Left lobe of liver (tissue), 2 donors: ENCODE data around the gene P4HA2. TPM values are rescaled to one million over a fixed set of nuclear protein-coding genes. Genes with fewer than 3 reads are reported as not detected.

Experiments used
- ATAC-seq: fragments of 200-7000 bp; cut with Tn5 transposase; one replicate; pipeline ENCODE4 v1.9.1; 2020; ENCODE audit warnings: mild to moderate bottlenecking, moderate library complexity
- DNase-seq: peaks from one replicate; pipeline ENCODE4 v3.0.0-alpha.2; 2020; ENCODE audit warnings: low spot score
- total RNA-seq: library from RNA; stranded (reverse); gene quantifications from one replicate; pipeline ENCODE4 v1.2.1, GENCODE V29; 2021
- donor health status: DM: no; HTN: no; CAD: no; lungs with moderate emphysema.
- donor health status: DM: no; HTN: yes; CAD: no.

The P4HA2 gene
- total RNA-seq, 1 donor from 2014 or later: 13.8 TPM

GRCh38 chr5:132265336-132266030, 37.8 kb upstream of the P4HA2 start:
- peak; percentile 31 for DNase-seq
- ATAC-seq: no peak

- ATAC-seq: no peak
- DNase-seq: peak; percentile 24
These were observed 37.1 kb upstream of the P4HA2 start for GRCh38 chr5:132264546-132265335.

DNA sequence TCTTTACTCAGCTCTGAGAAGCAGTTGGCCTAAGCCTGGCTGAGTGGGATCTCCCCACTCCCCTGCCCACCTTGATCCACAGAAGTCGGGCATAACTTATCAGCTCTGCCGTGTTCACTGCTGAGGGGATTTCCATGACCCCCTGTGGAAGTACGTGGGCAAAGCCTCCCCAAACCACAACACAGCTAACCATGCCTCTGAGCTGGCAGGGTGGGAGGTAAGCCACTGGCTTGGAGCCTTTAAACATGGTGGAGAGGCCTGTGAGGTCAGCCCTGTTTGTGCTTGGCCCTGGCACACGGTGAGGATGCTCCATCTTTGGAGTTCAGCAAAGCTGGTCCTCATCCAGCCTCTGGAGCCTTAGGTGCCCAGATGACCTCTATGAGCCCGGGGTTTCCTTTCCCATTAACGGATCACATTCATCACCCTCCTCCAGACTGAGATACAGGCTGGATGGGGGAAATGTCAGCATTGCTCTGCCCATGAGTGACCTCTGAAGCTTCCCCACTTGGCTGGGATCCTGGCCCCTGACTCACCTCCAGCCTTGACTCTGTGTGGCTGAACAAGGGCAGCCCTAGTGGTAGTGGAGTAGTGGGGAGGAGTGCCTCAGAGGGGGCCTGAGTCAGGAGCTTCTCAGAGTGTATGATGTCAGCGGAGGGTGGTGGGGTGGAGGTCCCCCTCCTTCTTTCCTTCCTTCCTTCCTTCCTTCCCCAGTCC, 36.1 kb upstream of the P4HA2 start:
- DNase-seq (peak; percentile 37), ATAC-seq (no peak)

GRCh38 chr5:132262882-132263547, 35.4 kb upstream of the P4HA2 start:
- DNase-seq (peak; percentile 19), ATAC-seq (no peak)

DNA sequence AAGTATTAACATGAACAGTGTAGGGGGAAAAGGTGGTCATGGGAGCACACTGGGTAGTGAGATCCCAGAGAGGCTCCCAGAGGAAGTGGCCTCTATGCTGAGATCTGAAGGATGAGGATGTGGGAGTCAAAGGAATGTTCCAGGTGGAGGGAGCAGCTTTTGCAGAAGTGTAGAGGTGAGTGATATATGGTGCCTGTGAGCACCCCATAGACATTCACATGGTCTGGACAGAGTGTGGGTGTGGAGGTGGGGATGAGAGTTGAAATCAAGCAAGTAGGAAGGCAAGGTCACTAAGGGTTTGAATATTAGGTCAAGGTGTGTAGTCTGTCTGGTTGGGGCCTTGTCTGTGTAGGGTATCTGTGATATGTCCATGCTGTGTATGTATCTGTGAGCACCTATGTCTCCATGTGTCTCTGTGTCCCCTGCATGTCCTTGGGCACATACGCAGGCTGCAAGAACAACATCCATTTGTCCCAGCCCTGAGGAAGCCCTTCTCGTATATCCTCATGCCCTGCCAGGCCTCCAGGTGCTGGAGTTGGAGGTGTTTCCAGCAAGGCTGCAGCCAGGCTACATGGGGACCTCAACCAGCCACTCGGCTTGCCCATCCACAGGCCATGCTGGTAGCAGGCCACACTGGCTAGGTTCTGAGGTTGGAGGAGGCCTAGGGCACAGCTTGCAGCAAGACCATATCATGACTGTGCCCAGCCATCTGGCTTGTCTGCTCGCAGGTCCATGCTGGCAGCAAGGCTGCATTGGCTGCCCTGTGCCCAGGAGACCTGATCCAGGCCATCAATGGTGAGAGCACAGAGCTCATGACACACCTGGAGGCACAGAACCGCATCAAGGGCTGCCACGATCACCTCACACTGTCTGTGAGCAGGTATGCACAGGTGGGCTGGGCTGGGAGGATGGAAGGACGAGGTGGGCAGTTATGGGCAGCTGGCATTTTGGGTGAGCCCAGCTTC, 34.5 kb upstream of the P4HA2 start:
- DNase-seq: peak; percentile 22
- no peak for ATAC-seq

- ATAC-seq (no peak), DNase-seq (peak; percentile 41)
These were observed 33.3 kb upstream of the P4HA2 start for GRCh38 chr5:132260714-132261551.

DNA sequence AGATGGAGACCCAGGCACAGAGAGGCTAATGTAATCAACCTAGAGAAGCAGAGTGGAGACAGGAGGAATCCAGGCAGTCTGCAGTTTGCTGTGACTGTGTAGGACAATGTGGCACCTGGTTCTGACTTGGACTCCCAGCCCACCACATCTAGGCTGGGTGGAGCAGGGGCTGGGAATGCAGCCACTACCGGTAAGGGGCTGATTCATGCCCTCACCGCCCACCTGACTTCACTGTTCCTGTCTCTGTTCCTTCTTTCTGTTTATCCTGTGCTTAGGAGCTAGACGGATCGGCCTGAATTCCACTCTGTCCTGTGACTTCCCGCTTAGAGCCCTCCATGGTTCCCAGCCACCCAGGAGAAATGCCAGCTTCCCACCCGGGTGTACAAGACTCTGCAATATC, 32.4 kb upstream of the P4HA2 start:
- ATAC-seq: no peak
- DNase-seq: peak; percentile 21

- DNase-seq: peak; percentile 39
- no peak for ATAC-seq
These were observed 31.6 kb upstream of the P4HA2 start for GRCh38 chr5:132259069-132259851.

- ATAC-seq: no peak
- peak; percentile 39 for DNase-seq
These were observed 30.7 kb upstream of the P4HA2 start for GRCh38 chr5:132258102-132259068.

DNA sequence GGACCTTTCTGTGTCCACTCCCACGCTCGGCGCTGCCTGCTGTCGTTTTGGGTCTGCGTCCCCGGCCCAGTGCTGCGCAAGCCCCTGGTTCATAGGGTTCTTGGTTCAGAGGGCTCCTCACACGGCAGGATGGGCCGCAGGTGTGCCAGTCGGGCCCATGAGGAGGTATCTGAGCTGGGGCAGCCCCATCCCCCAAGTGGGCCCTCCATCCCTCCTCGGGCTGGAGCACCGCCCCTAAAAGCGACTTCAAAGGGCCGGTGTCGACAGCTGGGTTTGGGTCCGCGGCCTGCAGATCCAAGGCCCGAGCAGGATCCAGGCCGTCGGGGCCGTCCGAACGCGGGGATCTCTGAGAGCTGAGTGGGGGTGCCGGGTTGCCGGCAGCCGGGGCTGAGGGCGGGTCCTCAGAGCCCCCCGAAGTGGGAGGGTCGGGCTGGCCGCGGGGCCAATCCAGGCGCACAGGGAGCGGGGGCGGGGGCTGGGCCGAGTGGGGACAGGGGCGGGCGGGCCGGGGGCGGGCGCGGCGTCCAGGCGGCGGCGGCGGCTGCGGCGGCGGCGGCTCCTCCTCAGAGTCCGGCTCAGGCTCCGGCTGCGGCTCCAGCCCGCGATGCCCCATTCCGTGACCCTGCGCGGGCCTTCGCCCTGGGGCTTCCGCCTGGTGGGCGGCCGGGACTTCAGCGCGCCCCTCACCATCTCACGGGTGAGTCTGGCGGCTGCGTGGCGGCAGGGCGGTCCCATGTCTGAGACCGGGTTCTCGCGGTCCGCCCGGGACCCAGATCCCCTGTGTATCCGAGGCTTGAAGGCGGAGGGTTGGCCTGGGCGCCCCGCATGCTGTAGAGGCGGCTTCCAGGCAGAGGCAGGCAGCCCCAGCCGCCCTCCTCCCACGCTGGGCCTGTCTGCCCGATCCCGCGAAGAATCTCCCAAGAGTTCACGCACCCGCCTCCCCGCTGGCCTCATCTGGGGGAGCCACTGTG, 29.8 kb upstream of the P4HA2 start, which contains the start of gene PDLIM4:
Gene PDLIM4, plus strand, starts transcription at position 566 of the 971 bp plus-strand sequence. Its CDS starts 39 bp downstream, at position 605.
- ATAC-seq: no peak
- DNase-seq: peak; percentile 37

- no peak for ATAC-seq
- no peak for DNase-seq
These were observed 29.1 kb upstream of the P4HA2 start for GRCh38 chr5:132256783-132257130.

- ATAC-seq: no peak
- DNase-seq: no peak
These were observed 28.6 kb upstream of the P4HA2 start for GRCh38 chr5:132256086-132256782.

DNA sequence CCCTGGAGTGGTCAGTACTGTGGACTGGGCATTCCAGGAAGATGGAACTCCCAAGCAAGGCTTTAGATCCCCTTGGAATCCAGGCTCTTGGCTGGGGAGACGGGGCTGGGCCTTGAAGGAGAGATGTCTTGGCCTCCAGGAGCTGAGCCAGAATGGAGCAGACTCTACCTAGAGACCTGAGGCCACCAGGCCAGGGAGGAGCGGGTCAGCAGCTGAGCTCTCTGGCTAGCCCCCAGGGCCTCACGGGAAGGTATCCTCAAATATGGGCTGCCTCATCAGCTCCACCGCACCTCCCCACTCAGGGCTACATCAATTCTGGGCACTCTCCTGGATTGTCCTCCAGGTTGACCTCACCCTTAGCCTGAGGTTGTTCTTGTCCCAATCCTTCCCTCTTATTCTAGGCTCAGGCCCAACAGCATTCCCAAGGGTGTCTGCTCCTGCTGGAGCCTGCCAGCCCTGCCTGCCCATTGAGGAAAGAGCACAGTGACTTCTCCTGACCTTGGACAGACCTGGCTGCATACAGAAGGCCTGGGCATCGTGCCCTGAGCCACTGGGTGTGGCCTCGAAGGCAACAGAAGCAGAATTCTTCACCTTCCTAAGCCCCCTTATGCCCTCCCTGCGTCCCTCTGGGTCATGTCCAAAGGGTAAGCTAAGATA, 26.8 kb upstream of the P4HA2 start:
- DNase-seq: no peak
- no peak for ATAC-seq

DNA sequence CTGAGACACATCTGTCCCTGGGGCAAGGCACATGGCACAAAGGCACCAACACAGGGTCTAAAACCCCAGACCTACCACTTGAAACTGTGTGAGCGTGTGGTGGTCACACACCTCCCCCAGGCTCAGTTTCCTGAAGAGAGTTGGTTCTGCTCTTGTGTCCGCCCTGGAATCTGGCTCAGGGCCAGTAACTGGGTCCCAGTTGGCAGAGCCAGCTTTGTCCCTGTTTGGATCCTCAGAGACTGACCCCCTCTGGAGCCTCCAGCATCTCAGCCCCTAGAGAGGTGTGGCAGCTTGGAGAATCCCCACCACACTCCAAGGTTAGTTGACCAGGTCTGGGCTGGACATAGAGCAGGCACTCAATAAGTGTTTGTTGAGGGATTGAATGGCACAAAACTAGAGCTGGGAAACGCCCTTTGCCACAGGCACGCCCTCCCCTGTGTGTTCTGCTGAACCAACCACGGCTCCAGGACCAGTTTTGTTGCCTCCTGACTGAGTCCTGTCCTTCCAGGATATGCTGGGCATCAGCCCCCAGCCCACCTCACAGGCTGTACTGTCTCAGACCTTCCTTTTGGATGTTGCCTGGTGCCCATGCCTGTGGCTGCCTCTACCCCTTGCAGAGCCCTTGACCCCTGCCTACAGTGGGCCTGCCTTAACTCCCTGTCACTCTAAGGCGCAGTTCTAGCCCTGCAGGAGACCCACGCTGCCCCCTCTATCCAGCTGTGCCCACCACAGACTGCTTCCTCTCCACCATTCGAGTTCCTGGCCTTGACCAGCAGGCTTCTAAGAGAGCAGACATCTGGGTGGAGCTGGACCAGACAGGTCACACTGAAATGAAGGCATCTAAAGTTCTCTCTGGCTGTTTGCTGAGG, 26.0 kb upstream of the P4HA2 start:
- DNase-seq (no peak), ATAC-seq (no peak)
